DMS79 (cell line): ENCODE results near the gene TBC1D7.

Source experiments
- DNase-seq: peaks from one replicate; lab custom pipeline; 2025; lab: John Stamatoyannopoulos, UW

The TBC1D7 gene

DNA sequence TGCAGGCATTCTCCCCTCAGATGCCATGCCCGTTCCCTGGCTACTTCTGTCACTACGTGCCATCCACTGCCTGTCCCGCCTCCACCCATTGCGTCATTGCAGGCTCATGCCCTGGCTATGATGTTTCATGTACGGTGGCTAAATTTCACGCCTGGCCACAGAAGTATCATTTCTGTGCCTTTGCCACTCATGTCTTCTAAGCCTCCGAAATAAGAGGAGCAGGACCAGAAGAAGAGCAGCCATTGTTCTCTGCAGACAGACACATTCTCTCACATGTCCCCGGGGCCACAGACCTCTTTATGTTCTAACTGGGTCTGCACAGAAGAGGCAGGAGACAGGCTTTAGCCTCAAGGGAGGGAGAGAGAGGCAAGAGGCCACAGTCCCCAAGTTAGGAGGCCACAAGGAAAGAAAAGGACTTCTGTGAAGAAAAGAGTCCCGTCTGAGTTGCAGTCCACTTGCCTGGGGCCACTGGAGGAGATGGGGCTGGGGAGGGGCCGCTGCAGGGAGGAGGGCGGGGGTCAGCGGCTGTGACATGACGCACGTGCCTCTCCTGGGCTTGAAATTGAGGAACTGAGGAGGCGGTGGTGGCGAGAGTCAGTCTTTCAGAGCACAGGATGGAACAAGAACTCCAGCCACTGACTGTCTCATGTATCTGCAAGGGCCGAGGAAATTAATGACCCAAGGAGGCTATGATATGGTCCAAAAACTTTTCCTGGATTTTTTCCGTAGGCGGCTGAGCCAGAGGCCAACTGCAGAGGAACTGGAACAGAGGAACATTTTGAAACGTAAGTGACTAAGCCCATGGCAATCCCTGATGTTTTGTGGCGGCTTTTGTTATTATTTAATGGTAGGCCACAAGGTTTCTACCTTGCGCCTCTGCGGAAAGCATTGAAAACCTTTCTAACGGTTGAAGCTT, 55.9 kb downstream of the TBC1D7 start:
- no peak for DNase-seq

DNA sequence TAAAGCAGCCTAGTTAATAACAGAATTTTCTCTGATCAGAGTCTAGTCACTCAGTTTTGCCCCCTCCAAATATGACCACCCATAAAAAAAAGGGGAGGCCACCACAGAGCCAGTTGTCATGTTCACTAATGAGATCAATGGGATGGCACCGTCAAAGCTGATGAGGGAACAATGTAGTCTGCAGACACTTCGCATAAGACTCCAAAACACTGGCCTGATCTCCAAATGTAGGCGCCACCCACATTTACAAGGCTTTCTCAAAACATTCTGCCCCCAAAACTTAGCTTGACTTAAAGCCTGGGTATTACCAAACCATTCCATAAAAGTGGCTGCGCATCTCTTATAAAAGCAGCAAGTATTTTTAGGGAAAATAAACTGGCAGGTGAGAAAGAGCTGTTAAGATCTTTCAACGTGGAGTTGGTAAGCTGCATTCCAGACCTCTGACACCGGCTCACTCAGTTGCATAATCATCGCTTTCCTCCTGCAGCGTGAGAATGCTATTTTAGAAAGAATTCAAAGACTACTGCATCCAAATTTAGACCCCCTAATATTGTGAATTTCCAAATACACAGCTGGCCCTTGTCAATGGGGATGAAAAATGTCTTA, 59.3 kb downstream of the TBC1D7 start:
- DNase-seq = no peak

DNA sequence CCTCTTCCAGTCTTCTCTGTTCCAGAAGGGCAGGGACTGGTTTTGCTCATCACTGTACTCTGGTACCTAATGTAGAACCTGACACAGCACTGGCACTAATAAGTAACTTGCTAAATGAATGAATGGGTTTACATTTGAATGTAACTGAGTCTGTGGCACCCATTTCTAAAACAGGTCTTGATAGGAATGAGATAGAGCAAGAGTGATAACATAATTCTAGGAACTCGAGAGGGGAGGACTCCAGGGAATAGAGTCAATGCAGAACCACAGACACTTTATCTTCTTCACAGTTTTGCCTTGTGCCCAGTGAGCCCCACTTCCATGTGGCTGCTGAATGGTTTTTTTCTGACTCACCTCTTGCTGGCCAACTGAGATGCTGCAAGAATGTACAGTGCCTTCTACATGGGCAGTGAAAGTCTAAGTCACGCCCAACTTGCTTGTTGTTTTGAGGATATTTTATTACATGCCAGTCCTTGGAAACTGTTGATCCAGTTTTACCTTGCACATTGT, 61.1 kb downstream of the TBC1D7 start:
- DNase-seq = no peak

- no peak for DNase-seq
Measured at GRCh38 chr6:13263669-13264068, 64.7 kb downstream of the TBC1D7 start.

DNA sequence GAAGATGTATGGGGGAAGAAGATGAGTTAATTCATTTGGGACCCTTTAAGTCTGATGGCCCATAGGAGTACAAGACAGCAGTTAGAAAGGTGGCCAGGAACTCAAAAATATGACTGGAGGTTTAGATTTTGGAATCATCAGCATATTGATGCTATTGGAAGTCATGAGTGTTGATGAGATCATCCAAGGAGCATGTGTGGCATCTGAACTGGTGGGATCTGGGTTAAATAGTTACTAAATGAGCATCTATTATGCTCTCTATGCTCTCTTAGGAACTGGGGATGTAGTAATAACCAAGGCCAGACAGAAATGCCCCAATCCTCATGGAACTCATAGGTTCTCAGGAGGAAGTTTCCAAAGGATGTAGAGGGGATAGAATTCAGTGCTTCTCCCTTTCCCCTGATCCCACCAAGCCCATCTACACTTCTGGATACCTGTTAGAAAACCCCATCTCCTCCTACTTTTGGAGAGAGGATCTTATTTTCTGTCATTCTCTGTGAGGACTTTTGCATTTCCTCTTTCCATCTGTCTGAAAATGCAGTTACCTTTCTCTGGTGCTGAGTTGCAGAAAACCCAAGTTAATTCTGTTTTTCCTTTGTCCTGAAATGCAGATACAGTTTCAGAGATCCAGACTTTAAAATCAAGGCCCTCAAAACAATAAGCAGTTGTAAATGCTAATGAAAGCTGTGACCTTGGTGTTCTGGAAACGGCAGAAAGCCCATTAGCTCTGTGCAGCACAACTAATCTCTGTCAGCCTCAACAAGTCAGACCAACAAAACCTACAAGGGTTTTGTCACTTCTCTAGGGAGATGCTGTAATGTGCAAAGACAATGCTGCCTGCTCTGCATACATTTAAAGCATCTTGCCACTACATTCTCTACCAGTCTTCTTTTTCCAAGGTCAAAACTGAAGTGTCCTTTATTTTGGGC, 65.8 kb downstream of the TBC1D7 start:
- DNase-seq = no peak

DNA sequence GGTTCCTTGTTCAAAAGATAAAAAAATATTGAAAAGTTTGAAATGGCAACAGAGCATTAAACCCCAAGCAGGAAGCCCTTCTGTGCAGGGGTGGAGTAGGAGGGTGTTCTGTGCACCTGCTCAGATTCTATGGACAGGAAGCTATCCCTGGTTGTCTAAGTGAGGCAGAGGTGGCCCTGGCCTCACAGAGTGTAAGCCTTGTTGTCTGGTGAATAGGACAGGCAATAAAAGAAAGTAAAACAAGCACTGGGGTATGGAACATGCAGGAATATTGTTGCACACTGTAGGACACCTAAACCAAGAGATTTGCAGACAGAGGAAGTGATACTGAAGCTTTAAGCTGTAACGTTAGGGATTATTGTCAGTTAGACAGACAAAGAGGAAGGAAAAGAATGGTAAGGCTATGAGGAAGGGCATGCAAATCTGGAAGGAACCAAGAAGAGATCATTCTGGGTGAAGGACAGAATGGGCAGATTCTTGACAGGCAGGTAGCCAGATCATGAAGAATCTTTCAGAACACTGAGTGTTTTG, 66.8 kb downstream of the TBC1D7 start:
- no peak for DNase-seq

DNA sequence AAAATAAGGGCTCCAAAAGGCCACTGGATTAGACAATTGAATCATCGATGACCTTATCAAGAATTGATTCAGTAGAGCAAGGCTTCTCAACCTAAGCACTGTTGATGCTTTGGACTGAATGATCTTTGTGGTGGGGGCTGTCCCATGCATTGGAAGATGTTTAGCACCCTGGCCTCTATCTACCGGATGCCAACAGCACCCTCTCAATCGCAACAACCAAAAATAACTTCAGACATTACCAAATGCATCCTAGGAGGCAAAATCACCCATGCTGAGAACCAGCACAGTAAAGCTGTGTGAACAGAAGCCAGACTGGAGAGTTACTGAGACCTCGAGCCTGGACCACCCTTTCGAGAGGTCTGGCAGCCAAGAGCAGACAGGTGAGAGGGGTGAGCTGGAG, 67.5 kb downstream of the TBC1D7 start:
- DNase-seq = no peak

DNA sequence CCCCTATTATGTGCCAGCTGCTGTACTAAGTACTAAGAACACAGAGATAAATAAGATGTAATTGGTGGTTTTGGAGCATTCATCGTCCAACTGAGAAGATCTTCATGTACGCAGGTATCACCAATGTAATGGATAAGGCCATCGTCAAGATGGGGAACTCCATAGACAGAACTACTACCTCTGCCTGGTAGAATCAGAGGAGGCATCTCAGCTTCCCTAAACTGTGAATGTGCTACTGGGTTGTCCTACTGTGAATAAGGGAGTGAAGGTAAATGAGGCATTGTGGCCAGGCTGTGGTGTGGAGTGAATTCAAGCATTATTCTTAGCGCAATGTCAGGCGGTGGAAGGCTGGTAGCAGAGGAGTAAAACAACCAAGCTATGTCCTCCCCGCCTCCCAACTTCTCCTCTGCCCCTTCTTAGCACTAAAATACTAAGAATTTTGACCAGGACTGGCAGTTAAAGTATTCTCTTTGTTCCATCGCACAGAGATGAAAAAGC, 68.2 kb downstream of the TBC1D7 start:
- no peak for DNase-seq

- no peak for DNase-seq
Measured at GRCh38 chr6:13259393-13259792, 68.9 kb downstream of the TBC1D7 start.

DNA sequence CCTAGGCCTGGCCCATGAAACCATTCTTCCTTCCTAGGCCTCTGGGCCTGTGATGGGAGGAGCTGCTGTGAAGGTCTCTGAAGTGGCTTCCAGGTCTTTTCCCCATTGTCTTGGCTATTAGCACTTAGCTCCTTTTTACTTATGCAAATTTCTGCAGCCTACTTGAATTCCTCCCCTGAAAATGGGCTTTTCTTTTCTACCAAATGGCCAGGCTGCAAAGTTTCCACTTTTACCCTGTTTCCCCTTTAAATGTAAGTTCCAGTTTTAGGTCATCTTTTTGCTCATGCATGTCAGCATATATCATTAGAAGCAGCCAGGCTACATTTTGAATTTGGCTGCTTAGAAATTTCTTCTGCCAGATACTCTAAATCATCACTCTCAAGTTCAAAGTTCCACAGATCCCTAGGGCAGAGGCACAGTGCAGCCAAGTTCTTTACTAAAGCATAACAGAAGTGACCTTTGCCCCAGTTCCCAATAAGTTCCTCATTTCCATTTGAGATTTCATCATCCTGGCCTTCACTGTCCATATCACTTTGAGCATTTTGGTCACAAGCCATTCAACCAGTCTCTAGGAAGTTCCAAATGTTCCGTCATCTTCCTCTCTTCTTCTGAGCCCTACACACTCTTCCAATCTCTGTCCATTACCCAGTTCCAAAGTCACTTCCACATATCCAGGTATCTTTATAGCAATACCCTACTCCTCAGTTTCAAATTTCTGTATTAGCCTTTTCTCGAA, 71.9 kb downstream of the TBC1D7 start:
- DNase-seq = no peak
